Caco-2 (cell line): ENCODE data around the gene DNAAF5. TPM values are rescaled to one million over a fixed set of nuclear protein-coding genes. Genes with fewer than 3 reads are reported as not detected.
A peak's percentile ranks its signal among the peaks of the same experiment; 100 is the strongest.

Source experiments
- BruUV-seq: library from RNA; stranded (reverse); fragments of 400-500 nt; replicated peaks from 2 replicates; lab custom pipeline; 2021; lab: Mats Ljungman, UMichigan
- CTCF ChIA-PET: fragments of 300-600 bp; sonication (Branson Sonifier 250); formaldehyde crosslinking; loops from one replicate; lab custom pipeline; 2022; ENCODE audit warnings: antibody characterized with exemption; lab: Charles Lee
- POLR2A ChIA-PET: fragments of 300-600 bp; sonication (Branson Sonifier 250); formaldehyde crosslinking; loops from one replicate; lab custom pipeline; 2022; ENCODE audit warnings: antibody characterized with exemption; lab: Charles Lee
- DNase-seq, 2 experiments: peaks; one replicate each; pipeline versions ENCODE4 v3.0.0 to v3.0.0-alpha.2; 2020 to 2022
- H3K27me3 ChIP-seq: replicated peaks from 2 replicates; pipeline ENCODE4 v1.6.0; 2011; ENCODE audit warnings: low read length; ENCODE audit not compliant: control insufficient read depth, insufficient read depth
- H3K36me3 ChIP-seq: 2 replicates; pipeline ENCODE4 v1.5.1; 2011; ENCODE audit warnings: low read length; ENCODE audit not compliant: control insufficient read depth, insufficient read depth
- H3K4me1 ChIP-seq: fragments of 250-450 bp; sonication (Bioruptor Pico); 2 replicates; pipeline ENCODE4 v1.5.1; 2020; ENCODE audit warnings: mild to moderate bottlenecking
- H3K4me3 ChIP-seq: 2 replicates; pipeline ENCODE4 v1.5.1; 2011; ENCODE audit warnings: low read depth, mild to moderate bottlenecking, control low read depth, low read length
- H3K9me3 ChIP-seq: fragments of 250-450 bp; sonication (Bioruptor Pico); 2 replicates; pipeline ENCODE4 v1.5.1; 2020; ENCODE audit warnings: mild to moderate bottlenecking, moderate library complexity
- H3K27ac Mint-ChIP-seq: one replicate; pipeline ENCODE4 v1.8.0; 2022; ENCODE audit warnings: mixed read lengths; ENCODE audit not compliant: unreplicated experiment
- H3K27me3 Mint-ChIP-seq: one replicate; pipeline ENCODE4 v1.8.0; 2022; ENCODE audit warnings: mixed read lengths; ENCODE audit not compliant: insufficient read depth, unreplicated experiment
- H3K36me3 Mint-ChIP-seq: one replicate; pipeline ENCODE4 v1.8.0; 2022; ENCODE audit warnings: mild to moderate bottlenecking, mixed read lengths; ENCODE audit not compliant: insufficient read depth, unreplicated experiment
- H3K4me1 Mint-ChIP-seq: one replicate; pipeline ENCODE4 v1.8.0; 2022; ENCODE audit warnings: low read depth, mixed read lengths; ENCODE audit not compliant: unreplicated experiment
- H3K4me3 Mint-ChIP-seq: one replicate; pipeline ENCODE4 v1.8.0; 2022; ENCODE audit warnings: mild to moderate bottlenecking, moderate library complexity, mixed read lengths; ENCODE audit not compliant: unreplicated experiment
- H3K9me3 Mint-ChIP-seq: one replicate; pipeline ENCODE4 v1.8.0; 2022; ENCODE audit warnings: mixed read lengths; ENCODE audit not compliant: unreplicated experiment
- intact Hi-C: fragments of 100-400 bp; cut with micrococcal nuclease; formaldehyde crosslinking; loops from one replicate; pipeline ENCODE4 v1.10.0; 2022; ENCODE audit not compliant: unreplicated experiment
- total RNA-seq: library from RNA; stranded (reverse); gene quantifications from 2 replicates; pipeline ENCODE4 v1.2.3, GENCODE V29; 2022
- TF ChIP-seq, protein P1 (sequence below), 2 experiments: fragments of 200-600 bp in 1 of 2; IDR thresholded peaks; 1 replicate in 1 of 2; 2 replicates in 1 of 2; pipeline versions ENCODE4 v1.5.1 to v1.8.0; 2011 to 2022; ENCODE audit warnings: antibody characterized with exemption in 1 of 2, control low read depth in 1 of 2, inconsistent platforms in 1 of 2, low read depth in 1 of 2, low read length in 1 of 2, mild to moderate bottlenecking in 1 of 2, moderate library complexity in 1 of 2; ENCODE audit not compliant: insufficient read depth in 1 of 2, severe bottlenecking in 1 of 2, unreplicated experiment in 1 of 2

DNAAF5 gene
- total RNA-seq, 1 experiment from 2014 or later = 51.4 TPM

DNA sequence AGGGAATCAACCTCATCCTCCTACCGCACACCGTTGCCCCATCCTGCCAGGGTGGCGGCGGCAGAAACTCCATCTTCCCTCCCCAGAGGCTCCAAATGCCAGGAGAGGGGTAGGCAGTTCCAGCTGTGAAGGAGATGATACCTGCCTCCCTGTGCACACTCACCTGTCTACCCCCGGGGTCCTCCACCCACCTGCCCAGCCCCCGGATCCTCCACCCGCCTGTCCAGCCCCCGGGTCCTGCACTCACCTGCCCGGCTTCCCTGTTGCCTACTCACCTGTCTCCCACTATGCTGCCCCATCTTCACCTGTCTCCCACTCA lies 13.4 kb upstream of the DNAAF5 start:
- no peak overlapping the region for H3K4me3 ChIP-seq
- intact Hi-C loops = no loop called here
- DNase-seq = peak in 1 of 2 experiments; percentile 25
- H3K4me1 ChIP-seq = peaks cover 8% of the 10 kb centered on the region
- Mint-ChIP-seq H3K9me3 (no peaks in the 10 kb centered on the region), H3K4me1 (peaks cover 7% of the 10 kb centered on the region), H3K27ac (peak overlapping the region; percentile 13), H3K4me3 (no peak overlapping the region), H3K27me3 (no peaks in the 10 kb centered on the region), H3K36me3 (peaks cover 37% of the 10 kb centered on the region)
- 0 out of 2 replicates have a peak, but pooled peaks cover 1% of the 10 kb centered on the region for H3K36me3 ChIP-seq
- ChIA-PET CTCF (no interaction called here), POLR2A (no interaction called here)
- H3K27me3 ChIP-seq = no peaks in the 10 kb centered on the region
- no TSS peak for BruUV-seq
- TF ChIP-seq, protein P1, sequence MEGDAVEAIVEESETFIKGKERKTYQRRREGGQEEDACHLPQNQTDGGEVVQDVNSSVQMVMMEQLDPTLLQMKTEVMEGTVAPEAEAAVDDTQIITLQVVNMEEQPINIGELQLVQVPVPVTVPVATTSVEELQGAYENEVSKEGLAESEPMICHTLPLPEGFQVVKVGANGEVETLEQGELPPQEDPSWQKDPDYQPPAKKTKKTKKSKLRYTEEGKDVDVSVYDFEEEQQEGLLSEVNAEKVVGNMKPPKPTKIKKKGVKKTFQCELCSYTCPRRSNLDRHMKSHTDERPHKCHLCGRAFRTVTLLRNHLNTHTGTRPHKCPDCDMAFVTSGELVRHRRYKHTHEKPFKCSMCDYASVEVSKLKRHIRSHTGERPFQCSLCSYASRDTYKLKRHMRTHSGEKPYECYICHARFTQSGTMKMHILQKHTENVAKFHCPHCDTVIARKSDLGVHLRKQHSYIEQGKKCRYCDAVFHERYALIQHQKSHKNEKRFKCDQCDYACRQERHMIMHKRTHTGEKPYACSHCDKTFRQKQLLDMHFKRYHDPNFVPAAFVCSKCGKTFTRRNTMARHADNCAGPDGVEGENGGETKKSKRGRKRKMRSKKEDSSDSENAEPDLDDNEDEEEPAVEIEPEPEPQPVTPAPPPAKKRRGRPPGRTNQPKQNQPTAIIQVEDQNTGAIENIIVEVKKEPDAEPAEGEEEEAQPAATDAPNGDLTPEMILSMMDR (IDR thresholded peaks at IDR 0.05; ENCODE audit: insufficient read depth in 1 of 2, low read depth in 1 of 2, low read length in 1 of 2, severe bottlenecking in 1 of 2, unreplicated experiment in 1 of 2) = no peak
- no peaks in the 10 kb centered on the region for H3K9me3 ChIP-seq

DNA sequence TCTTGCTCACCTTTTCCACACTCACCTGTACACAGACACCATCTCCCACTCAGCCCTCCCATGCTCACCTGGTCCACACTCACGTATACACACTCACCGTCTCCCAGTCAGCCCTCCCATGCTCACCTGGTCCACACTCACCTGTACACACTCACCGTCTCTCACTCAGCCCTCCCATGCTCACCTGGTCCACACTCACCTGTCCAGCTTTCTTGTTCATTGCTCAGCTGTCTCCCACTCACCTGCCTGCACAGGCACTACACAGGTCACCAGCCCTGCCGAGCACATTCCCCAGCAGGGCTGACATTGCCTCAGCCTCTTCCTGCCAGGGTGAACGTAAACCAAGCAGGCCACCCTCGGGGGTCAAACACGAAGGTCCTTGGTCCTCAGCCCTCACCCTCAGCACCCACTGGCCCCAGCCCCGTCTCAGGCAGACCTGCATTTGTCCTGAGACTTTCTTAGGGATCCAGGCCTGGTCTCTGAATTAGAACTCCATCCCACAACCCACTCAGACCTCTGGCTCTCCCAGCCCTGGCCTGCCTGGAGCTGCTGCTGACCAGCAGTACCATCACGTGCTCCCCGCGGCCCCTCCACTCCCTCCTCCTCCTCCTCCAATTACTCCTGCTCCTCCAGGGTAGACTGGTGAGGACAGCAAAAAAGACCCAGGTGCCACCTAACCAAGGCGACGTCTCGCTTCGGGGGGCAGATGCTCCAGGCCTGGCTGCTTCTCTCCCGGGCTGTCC lies 12.8 kb upstream of the DNAAF5 start:
- Mint-ChIP-seq H3K4me3 (no peak overlapping the region), H3K27me3 (no peaks in the 10 kb centered on the region), H3K4me1 (peaks cover 7% of the 10 kb centered on the region), H3K36me3 (peaks cover 31% of the 10 kb centered on the region), H3K27ac (peak overlapping the region; percentile 36), H3K9me3 (no peaks in the 10 kb centered on the region)
- intact Hi-C loops = no loop called here
- Histone ChIP-seq H3K4me1 (peaks cover 8% of the 10 kb centered on the region), H3K4me3 (no peak overlapping the region), H3K27me3 (no peaks in the 10 kb centered on the region), H3K36me3 (0 out of 2 replicates have a peak, but pooled peaks cover 1% of the 10 kb centered on the region), H3K9me3 (no peaks in the 10 kb centered on the region)
- ChIA-PET POLR2A (no interaction called here), CTCF (no interaction called here)
- BruUV-seq = no TSS peak
- peak in 1 of 2 experiments; percentile 23 for DNase-seq
- TF ChIP-seq, protein P1 (IDR thresholded peaks at IDR 0.05; ENCODE audit: insufficient read depth in 1 of 2, low read depth in 1 of 2, low read length in 1 of 2, severe bottlenecking in 1 of 2, unreplicated experiment in 1 of 2) = no peak

GRCh38 chr7:714251-714671 lies 12.2 kb upstream of the DNAAF5 start:
- peaks cover 31% of the 10 kb centered on the region for H3K36me3 Mint-ChIP-seq
- ChIA-PET CTCF (no interaction called here), POLR2A (no interaction called here)
- no peak overlapping the region for H3K4me3 ChIP-seq
- no peaks in the 10 kb centered on the region for H3K27me3 Mint-ChIP-seq
- H3K9me3 Mint-ChIP-seq = no peaks in the 10 kb centered on the region
- peaks cover 8% of the 10 kb centered on the region for H3K4me1 ChIP-seq
- TF ChIP-seq, protein P1 (IDR thresholded peaks at IDR 0.05; ENCODE audit: insufficient read depth in 1 of 2, low read depth in 1 of 2, low read length in 1 of 2, severe bottlenecking in 1 of 2, unreplicated experiment in 1 of 2) = no peak
- peak overlapping the region; percentile 36 for H3K27ac Mint-ChIP-seq
- no peaks in the 10 kb centered on the region for H3K9me3 ChIP-seq
- no TSS peak for BruUV-seq
- H3K4me1 Mint-ChIP-seq = peaks cover 7% of the 10 kb centered on the region
- H3K4me3 Mint-ChIP-seq = no peak overlapping the region
- intact Hi-C loops = no loop called here
- H3K36me3 ChIP-seq = 0 out of 2 replicates have a peak, but pooled peaks cover 1% of the 10 kb centered on the region
- H3K27me3 ChIP-seq = no peaks in the 10 kb centered on the region
- DNase-seq = peak in 1 of 2 experiments; percentile 32
